HepG2 (cell line): Measurements from ENCODE around the gene NDN. TPM values are rescaled to one million over a fixed set of nuclear protein-coding genes. Genes with fewer than 3 reads are reported as not detected.

Source experiments
- AGO2 ChIP-seq: fragments of 200-400 bp; formaldehyde crosslinking; optimal IDR thresholded peaks from 2 replicates; pipeline ENCODE3; 2017; ENCODE audit warnings: mild to moderate bottlenecking, low read depth, low read length, moderate library complexity
- AKNA ChIP-seq: sonication (generic); formaldehyde crosslinking; IDR thresholded peaks from 2 replicates; pipeline ENCODE4 v1.4.0; 2020; ENCODE audit warnings: missing genetic modification reagents, borderline replicate concordance
- BORCS8-MEF2B ChIP-seq: sonication (generic); formaldehyde crosslinking; IDR thresholded peaks from 2 replicates; pipeline ENCODE4 v1.8.0; 2022; ENCODE audit warnings: mild to moderate bottlenecking, missing genetic modification reagents
- CC2D1A ChIP-seq: sonication (generic); formaldehyde crosslinking; IDR thresholded peaks from 2 replicates; pipeline ENCODE4 v1.8.1; 2023; ENCODE audit warnings: mild to moderate bottlenecking, missing genetic modification reagents
- CREB3 ChIP-seq: sonication (generic); formaldehyde crosslinking; IDR thresholded peaks from 2 replicates; pipeline ENCODE4 v1.5.0; 2020; ENCODE audit warnings: missing genetic modification reagents
- DDIT3 ChIP-seq: sonication (generic); formaldehyde crosslinking; IDR thresholded peaks from 2 replicates; pipeline ENCODE4 v1.4.0; 2020; ENCODE audit warnings: mild to moderate bottlenecking, missing genetic modification reagents
- DR1 ChIP-seq: sonication (generic); formaldehyde crosslinking; IDR thresholded peaks from 2 replicates; pipeline ENCODE4 v1.8.0; 2021; ENCODE audit warnings: mild to moderate bottlenecking, missing genetic modification reagents, inconsistent platforms
- FOXA3 ChIP-seq: IDR thresholded peaks from 2 replicates; pipeline ENCODE4 v1.6.1; 2016; ENCODE audit warnings: missing genetic modification reagents, missing compliant biosample characterization
- HOXA3 ChIP-seq: sonication (generic); formaldehyde crosslinking; IDR thresholded peaks from 2 replicates; pipeline ENCODE4 v1.5.0; 2020; ENCODE audit warnings: missing genetic modification reagents
- ISX ChIP-seq: sonication (generic); formaldehyde crosslinking; conservative IDR thresholded peaks from 2 replicates; pipeline ENCODE4 v1.5.0; 2020; ENCODE audit warnings: missing genetic modification reagents
- NR2F2 ChIP-seq: IDR thresholded peaks from 2 replicates; pipeline ENCODE4 v1.6.1; 2012; ENCODE audit warnings: low read depth, inconsistent platforms, borderline replicate concordance
- PAXIP1 ChIP-seq: sonication (generic); formaldehyde crosslinking; conservative IDR thresholded peaks from 2 replicates; pipeline ENCODE4 v1.4.0; 2020; ENCODE audit warnings: mild to moderate bottlenecking, missing genetic modification reagents, moderate library complexity
- RAD51 ChIP-seq: fragments of 450-650 bp; IDR thresholded peaks from 2 replicates; pipeline ENCODE4 v1.6.1; 2016; ENCODE audit warnings: borderline replicate concordance
- SP2 ChIP-seq: sonication (generic); formaldehyde crosslinking; IDR thresholded peaks from 2 replicates; pipeline ENCODE4 v1.5.1; 2020; ENCODE audit warnings: mild to moderate bottlenecking, missing genetic modification reagents
- ZBTB7B ChIP-seq: sonication (generic); formaldehyde crosslinking; IDR thresholded peaks from 2 replicates; pipeline ENCODE4 v1.4.0; 2020; ENCODE audit warnings: missing genetic modification reagents
- ZFP41 ChIP-seq: sonication (generic); formaldehyde crosslinking; IDR thresholded peaks from 2 replicates; pipeline ENCODE4 v1.4.0; 2020; ENCODE audit warnings: mild to moderate bottlenecking, missing genetic modification reagents, borderline replicate concordance
- ZNF10 ChIP-seq: sonication (generic); formaldehyde crosslinking; IDR thresholded peaks from 2 replicates; pipeline ENCODE4 v1.4.0; 2020; ENCODE audit warnings: mild to moderate bottlenecking, low read depth, missing genetic modification reagents, borderline replicate concordance
- ZNF263 ChIP-seq: sonication (generic); formaldehyde crosslinking; IDR thresholded peaks from 2 replicates; pipeline ENCODE4 v1.4.0; 2020; ENCODE audit warnings: missing genetic modification reagents
- ZNF556 ChIP-seq: sonication (generic); formaldehyde crosslinking; IDR thresholded peaks from 2 replicates; pipeline ENCODE4 v1.4.0; 2020; ENCODE audit warnings: mild to moderate bottlenecking, missing genetic modification reagents, borderline replicate concordance
- ZNF605 ChIP-seq: sonication (generic); formaldehyde crosslinking; IDR thresholded peaks from 2 replicates; pipeline ENCODE4 v1.8.0; 2022; ENCODE audit warnings: mild to moderate bottlenecking, missing genetic modification reagents
- ZNF691 ChIP-seq: sonication (generic); formaldehyde crosslinking; IDR thresholded peaks from 2 replicates; pipeline ENCODE4 v1.4.0; 2020; ENCODE audit warnings: missing genetic modification reagents, low read depth, mild to moderate bottlenecking, borderline replicate concordance
- ZNF724P ChIP-seq: sonication (generic); formaldehyde crosslinking; IDR thresholded peaks from 2 replicates; pipeline ENCODE4 v1.8.0; 2022; ENCODE audit warnings: missing genetic modification reagents, borderline replicate concordance
- polyA plus RNA-seq, 8 experiments: library from polyadenylated mRNA; depleted of rRNA in 3 of 8; stranded (reverse) in 7 of 8; unstranded in 1 of 8; fragments of >200 nt; fragmentation: Illumina TruSeq in 4 of 8; extraction: Trizol in 4 of 8; gene quantifications; 2 replicates each; pipeline versions ENCODE4 v1.2.1 to v1.2.3, GENCODE V29; 2011 to 2016; ENCODE audit warnings: low read depth in 4 of 8, missing spikeins in 1 of 8, mixed read lengths in 1 of 8; ENCODE audit not compliant: insufficient read depth in 1 of 8
- total RNA-seq, 5 experiments: library from RNA; depleted of rRNA; stranded (reverse); fragments of >200 nt; fragmentation: Illumina TruSeq; extraction: Trizol; gene quantifications; 2 replicates each; pipeline ENCODE4 v1.2.3, GENCODE V29; 2016; ENCODE audit warnings: low read depth in 1 of 5

The NDN gene
- total and polyA plus RNA-seq, 2 of the 13 experiments (the other 11 are each of a cell fraction or from before 2014, with no cell fraction given), result 0.03 TPM; not detected in 1

- TF ChIP-seq SP2 (CRISPR knock-in tag) (no peak), ZNF10 (no peak), ISX (no peak), ZNF691 (CRISPR knock-in tag) (no peak), CC2D1A (CRISPR knock-in tag) (no peak), ZNF605 (no peak), HOXA3 (CRISPR knock-in tag) (peak; percentile 68), NR2F2 (no peak), RAD51 (no peak), CREB3 (CRISPR knock-in tag) (no peak), ZNF724P (CRISPR knock-in tag) (no peak), AGO2 (no peak), ZFP41 (CRISPR knock-in tag) (no peak), BORCS8-MEF2B (CRISPR knock-in tag) (no peak), FOXA3 (CRISPR knock-in tag) (peak; percentile 91), DR1 (CRISPR knock-in tag) (no peak), AKNA (no peak), PAXIP1 (CRISPR knock-in tag) (peak; percentile 96), ZBTB7B (CRISPR knock-in tag) (peak; percentile 79), ZNF263 (CRISPR knock-in tag) (no peak), DDIT3 (CRISPR knock-in tag) (no peak), ZNF556 (CRISPR knock-in tag) (no peak)
These were observed 3.3 kb upstream of the NDN start (continued) for GRCh38 chr15:23690450-23690852.
